MM.1S (cell line): Measurements from ENCODE around the gene IQCM.

ENCODE experiments used
- DNase-seq: peaks from one replicate; pipeline ENCODE4 v3.0.0-alpha.2; 2015
- H2AFZ ChIP-seq: fragments of 300-600 bp; sonication (generic); 2 replicates; pipeline ENCODE4 v1.6.0; 2016; ENCODE audit warnings: antibody characterized with exemption, low read length
- H3F3A ChIP-seq: fragments of 300-600 bp; sonication (generic); 2 replicates; pipeline ENCODE4 v1.6.1; 2016; ENCODE audit warnings: mild to moderate bottlenecking, antibody characterized with exemption, low read length, moderate library complexity, mixed read lengths; ENCODE audit not compliant: insufficient read depth
- H3K27ac ChIP-seq: fragments of 300-600 bp; sonication (generic); 2 replicates; pipeline ENCODE4 v1.5.1; 2016; ENCODE audit warnings: mild to moderate bottlenecking, low read length
- H3K27me3 ChIP-seq: fragments of 300-600 bp; sonication (generic); replicated peaks from 2 replicates; pipeline ENCODE4 v1.6.0; 2016; ENCODE audit warnings: low read length; ENCODE audit not compliant: insufficient read depth
- H3K36me3 ChIP-seq: fragments of 300-600 bp; sonication (generic); replicated peaks from 2 replicates; pipeline ENCODE4 v1.6.1; 2016; ENCODE audit warnings: mild to moderate bottlenecking, low read length, mixed read lengths; ENCODE audit not compliant: insufficient read depth
- H3K4me1 ChIP-seq: fragments of 300-600 bp; sonication (generic); 2 replicates; pipeline ENCODE4 v1.6.1; 2016; ENCODE audit warnings: low read length, mixed read lengths
- H3K4me2 ChIP-seq: fragments of 300-600 bp; sonication (generic); 2 replicates; pipeline ENCODE4 v1.6.0; 2016; ENCODE audit warnings: low read depth, low read length
- H3K4me3 ChIP-seq: fragments of 300-600 bp; sonication (generic); 2 replicates; pipeline ENCODE4 v1.5.1; 2016; ENCODE audit warnings: low read length, mixed read lengths
- H3K79me2 ChIP-seq: fragments of 300-600 bp; sonication (generic); 2 replicates; pipeline ENCODE4 v1.6.1; 2016; ENCODE audit warnings: mixed run types, low read length, mixed read lengths
- H3K9ac ChIP-seq: fragments of 300-600 bp; sonication (generic); 2 replicates; pipeline ENCODE4 v1.6.1; 2016; ENCODE audit warnings: low read length, mixed read lengths
- H3K9me2 ChIP-seq: fragments of 300-600 bp; sonication (generic); replicated peaks from 2 replicates; pipeline ENCODE4 v1.6.1; 2016; ENCODE audit warnings: mild to moderate bottlenecking, low read length, mixed read lengths; ENCODE audit not compliant: insufficient read depth
- H3K9me3 ChIP-seq: fragments of 300-600 bp; sonication (generic); replicated peaks from 2 replicates; pipeline ENCODE4 v1.6.1; 2016; ENCODE audit warnings: mild to moderate bottlenecking, low read length, mixed read lengths; ENCODE audit not compliant: insufficient read depth
- H4K20me1 ChIP-seq: fragments of 300-600 bp; sonication (generic); 2 replicates; pipeline ENCODE4 v1.6.1; 2016; ENCODE audit warnings: mild to moderate bottlenecking, low read length, moderate library complexity, mixed read lengths; ENCODE audit not compliant: insufficient read depth
- EZH2 ChIP-seq: fragments of 300-600 bp; sonication (generic); optimal IDR thresholded peaks from 2 replicates; pipeline ENCODE3; 2017; ENCODE audit warnings: low read depth, mild to moderate bottlenecking, antibody characterized with exemption, low read length, mixed read lengths
- EZH2phosphoT487 ChIP-seq: fragments of 300-600 bp; sonication (generic); IDR thresholded peaks from 2 replicates; pipeline ENCODE4 v1.6.1; 2018; ENCODE audit warnings: antibody characterized with exemption, low read length
- TF ChIP-seq, protein P1 (sequence below): fragments of 300-600 bp; sonication (generic); IDR thresholded peaks from 2 replicates; pipeline ENCODE4 v1.5.1; 2016; ENCODE audit warnings: antibody characterized with exemption, low read length, mixed read lengths

Gene IQCM

DNA sequence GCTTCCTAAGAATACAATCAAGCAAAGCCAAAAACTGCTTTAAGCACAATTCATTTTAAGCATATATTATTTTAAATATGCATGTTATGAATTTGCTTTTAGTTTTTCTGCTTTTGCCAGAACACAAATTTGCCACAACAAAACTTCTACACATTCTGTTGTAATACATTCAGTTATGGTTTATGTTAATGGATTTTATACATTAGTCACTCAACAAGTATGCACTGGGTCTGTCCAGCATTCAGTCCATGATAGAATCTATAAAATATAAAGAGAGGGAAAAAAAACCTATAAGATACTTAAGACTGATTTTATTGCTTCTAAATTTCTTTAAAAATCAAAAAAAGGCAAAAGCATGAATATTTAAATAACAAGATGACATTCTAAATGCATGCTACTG, 22.2 kb downstream of the IQCM start:
- no peaks in the 10 kb centered on the region for H3K27me3 ChIP-seq
- no peak for DNase-seq
- no peaks in the 10 kb centered on the region for H3K9me2 ChIP-seq
- no peak overlapping the region for H3K9ac ChIP-seq
- H3K79me2 ChIP-seq = no peaks in the 10 kb centered on the region
- H3K9me3 ChIP-seq = no peaks in the 10 kb centered on the region
- H3K4me3 ChIP-seq = no peak overlapping the region
- no peak overlapping the region for H2AFZ ChIP-seq
- H3K27ac ChIP-seq = no peak overlapping the region
- no peaks in the 10 kb centered on the region for H3K36me3 ChIP-seq
- TF ChIP-seq EZH2phosphoT487 (no peak), EZH2 (no peak)
- TF ChIP-seq, protein P1, sequence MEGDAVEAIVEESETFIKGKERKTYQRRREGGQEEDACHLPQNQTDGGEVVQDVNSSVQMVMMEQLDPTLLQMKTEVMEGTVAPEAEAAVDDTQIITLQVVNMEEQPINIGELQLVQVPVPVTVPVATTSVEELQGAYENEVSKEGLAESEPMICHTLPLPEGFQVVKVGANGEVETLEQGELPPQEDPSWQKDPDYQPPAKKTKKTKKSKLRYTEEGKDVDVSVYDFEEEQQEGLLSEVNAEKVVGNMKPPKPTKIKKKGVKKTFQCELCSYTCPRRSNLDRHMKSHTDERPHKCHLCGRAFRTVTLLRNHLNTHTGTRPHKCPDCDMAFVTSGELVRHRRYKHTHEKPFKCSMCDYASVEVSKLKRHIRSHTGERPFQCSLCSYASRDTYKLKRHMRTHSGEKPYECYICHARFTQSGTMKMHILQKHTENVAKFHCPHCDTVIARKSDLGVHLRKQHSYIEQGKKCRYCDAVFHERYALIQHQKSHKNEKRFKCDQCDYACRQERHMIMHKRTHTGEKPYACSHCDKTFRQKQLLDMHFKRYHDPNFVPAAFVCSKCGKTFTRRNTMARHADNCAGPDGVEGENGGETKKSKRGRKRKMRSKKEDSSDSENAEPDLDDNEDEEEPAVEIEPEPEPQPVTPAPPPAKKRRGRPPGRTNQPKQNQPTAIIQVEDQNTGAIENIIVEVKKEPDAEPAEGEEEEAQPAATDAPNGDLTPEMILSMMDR = no peak
- H4K20me1 ChIP-seq = no peaks in the 10 kb centered on the region
- H3K4me1 ChIP-seq = no peaks in the 10 kb centered on the region
- no peaks in the 10 kb centered on the region for H3F3A ChIP-seq
- no peak overlapping the region for H3K4me2 ChIP-seq

DNA sequence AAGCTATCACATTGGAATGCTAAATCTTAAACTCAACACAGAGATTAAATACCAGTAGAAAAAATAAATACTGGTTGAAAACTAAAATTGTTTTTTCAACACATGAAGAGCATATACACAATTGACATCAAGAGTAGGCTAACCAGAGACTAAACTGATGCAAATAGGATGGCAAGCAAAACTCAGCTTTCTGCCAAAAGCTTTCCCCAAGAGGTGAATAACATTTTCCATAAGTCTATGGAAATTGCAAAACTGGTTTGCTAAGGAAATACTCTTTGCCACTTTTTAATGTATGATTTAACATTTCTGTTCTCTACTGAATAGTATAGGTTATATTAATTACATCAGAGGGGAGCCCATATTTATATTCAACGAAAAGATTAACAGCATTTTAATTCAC, 23.8 kb downstream of the IQCM start:
- Histone ChIP-seq H2AFZ (no peak overlapping the region), H3K9me2 (no peaks in the 10 kb centered on the region), H3K36me3 (no peaks in the 10 kb centered on the region), H3K9ac (no peak overlapping the region), H3F3A (no peaks in the 10 kb centered on the region), H3K4me1 (no peaks in the 10 kb centered on the region), H3K4me3 (no peak overlapping the region), H3K27me3 (no peaks in the 10 kb centered on the region), H4K20me1 (no peaks in the 10 kb centered on the region), H3K79me2 (no peaks in the 10 kb centered on the region), H3K4me2 (no peak overlapping the region), H3K9me3 (no peaks in the 10 kb centered on the region), H3K27ac (no peak overlapping the region)
- TF ChIP-seq EZH2 (no peak), EZH2phosphoT487 (no peak)
- TF ChIP-seq, protein P1 = no peak
- DNase-seq = no peak

DNA sequence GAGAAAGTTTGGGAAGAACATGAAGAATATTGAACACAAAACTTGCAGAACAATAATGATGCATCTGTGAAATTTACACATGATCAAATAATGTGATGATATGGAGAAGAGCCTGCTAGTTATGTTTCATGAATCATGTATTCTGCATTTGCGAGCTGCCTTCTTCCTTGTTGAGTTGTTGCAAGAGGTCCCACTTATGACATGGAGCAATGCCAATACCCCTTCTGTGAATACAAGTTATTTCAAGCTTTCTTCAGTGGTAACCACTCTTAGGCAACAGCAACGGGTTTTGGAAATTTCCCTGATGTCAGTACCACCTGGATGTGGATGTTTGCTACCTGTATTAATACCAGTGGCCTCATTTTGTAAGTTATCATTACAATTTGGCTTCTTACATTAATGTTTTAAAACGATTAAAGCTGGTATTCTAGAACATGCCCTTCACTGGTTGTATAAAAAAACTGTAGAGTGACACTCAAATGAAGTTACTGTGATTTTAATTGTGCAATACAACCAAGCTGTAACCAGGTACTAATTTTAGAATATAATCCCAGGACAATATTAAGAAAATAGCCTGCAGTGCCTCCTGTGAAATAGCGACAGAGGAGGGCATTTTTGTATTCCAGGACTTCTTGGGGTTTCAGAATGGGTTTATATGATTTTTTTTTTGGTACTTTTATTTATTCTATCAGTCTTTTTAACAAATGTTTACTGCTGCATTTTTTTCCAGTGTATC, 25.3 kb downstream of the IQCM start:
- no peak overlapping the region for H3K4me2 ChIP-seq
- TF ChIP-seq EZH2phosphoT487 (no peak), EZH2 (no peak)
- TF ChIP-seq, protein P1 = no peak
- no peaks in the 10 kb centered on the region for H3K9me2 ChIP-seq
- no peak overlapping the region for H2AFZ ChIP-seq
- no peak overlapping the region for H3K27ac ChIP-seq
- H3K36me3 ChIP-seq = no peaks in the 10 kb centered on the region
- H3K4me1 ChIP-seq = no peaks in the 10 kb centered on the region
- H3K27me3 ChIP-seq = no peaks in the 10 kb centered on the region
- no peaks in the 10 kb centered on the region for H3K79me2 ChIP-seq
- H3F3A ChIP-seq = no peaks in the 10 kb centered on the region
- no peak overlapping the region for H3K4me3 ChIP-seq
- no peak overlapping the region for H3K9ac ChIP-seq
- no peaks in the 10 kb centered on the region for H4K20me1 ChIP-seq
- DNase-seq = no peak
- no peaks in the 10 kb centered on the region for H3K9me3 ChIP-seq
